WTC11 (cell line): ENCODE data around the gene SLC66A2. TPM values are rescaled to one million over a fixed set of nuclear protein-coding genes. Genes with fewer than 3 reads are reported as not detected.

Experiments used
- ATAC-seq: fragments of 200-7000 bp; cut with Tn5 transposase; 2 replicates; pipeline ENCODE4 v1.10.0; 2021; ENCODE audit warnings: mild to moderate bottlenecking, moderate library complexity
- CTCF ChIA-PET: fragments of 300-600 bp; sonication (Branson Sonifier 250); formaldehyde crosslinking; loops from one replicate; lab custom pipeline; 2021; ENCODE audit warnings: antibody characterized with exemption; lab: Charles Lee
- POLR2A ChIA-PET: fragments of 350-600 bp; sonication (Branson Sonifier 250); formaldehyde crosslinking; loops from one replicate; lab custom pipeline; 2021; ENCODE audit warnings: antibody characterized with exemption; lab: Charles Lee
- DNase-seq: peaks from one replicate; pipeline ENCODE4 v3.0.0; 2021; ENCODE audit warnings: low spot score
- H3K27ac Mint-ChIP-seq: 2 replicates; pipeline ENCODE4 v1.8.0; 2021; ENCODE audit warnings: mixed read lengths
- H3K27me3 Mint-ChIP-seq: 2 replicates; pipeline ENCODE4 v1.8.0; 2021; ENCODE audit warnings: low read depth, mild to moderate bottlenecking, moderate library complexity, mixed read lengths
- H3K36me3 Mint-ChIP-seq: 2 replicates; pipeline ENCODE4 v1.8.0; 2021; ENCODE audit warnings: mixed read lengths
- H3K4me1 Mint-ChIP-seq: 2 replicates; pipeline ENCODE4 v1.8.0; 2022; ENCODE audit warnings: mixed read lengths
- H3K4me3 Mint-ChIP-seq: 2 replicates; pipeline ENCODE4 v1.8.0; 2021; ENCODE audit warnings: mild to moderate bottlenecking, moderate library complexity, mixed read lengths
- H3K9me3 Mint-ChIP-seq: 2 replicates; pipeline ENCODE4 v1.8.0; 2021; ENCODE audit warnings: mixed read lengths
- AFF4 ChIP-seq: sonication (generic); formaldehyde crosslinking; IDR thresholded peaks from 2 replicates; pipeline ENCODE4 v1.8.1; 2023; ENCODE audit warnings: mild to moderate bottlenecking, missing genetic modification reagents, borderline replicate concordance
- AR ChIP-seq: fragments of 250-450 bp; sonication (Bioruptor Pico); IDR thresholded peaks from 2 replicates; pipeline ENCODE4 v1.9.0; 2021; ENCODE audit warnings: mild to moderate bottlenecking
- ATF2 ChIP-seq: sonication (generic); formaldehyde crosslinking; IDR thresholded peaks from 2 replicates; pipeline ENCODE4 v1.8.1; 2022; ENCODE audit warnings: low read depth, missing genetic modification reagents, borderline replicate concordance
- CREB1 ChIP-seq: sonication (generic); formaldehyde crosslinking; IDR thresholded peaks from 2 replicates; pipeline ENCODE4 v1.8.0; 2023; ENCODE audit warnings: mild to moderate bottlenecking, missing genetic modification reagents
- E2F1 ChIP-seq: sonication (generic); formaldehyde crosslinking; IDR thresholded peaks from 2 replicates; pipeline ENCODE4 v1.8.0; 2022; ENCODE audit warnings: mild to moderate bottlenecking, missing genetic modification reagents
- ERG ChIP-seq: fragments of 250-450 bp; sonication (Bioruptor Pico); IDR thresholded peaks from 2 replicates; pipeline ENCODE4 v1.8.0; 2021; ENCODE audit warnings: mild to moderate bottlenecking
- GABPB1 ChIP-seq: sonication (generic); formaldehyde crosslinking; IDR thresholded peaks from 2 replicates; pipeline ENCODE4 v1.8.1; 2023; ENCODE audit warnings: mild to moderate bottlenecking, missing genetic modification reagents
- TCF7 ChIP-seq: sonication (generic); formaldehyde crosslinking; IDR thresholded peaks from 2 replicates; pipeline ENCODE4 v1.8.0; 2022; ENCODE audit warnings: mild to moderate bottlenecking, low read depth, missing genetic modification reagents, moderate library complexity
- TEAD4 ChIP-seq: sonication (generic); formaldehyde crosslinking; IDR thresholded peaks from 2 replicates; pipeline ENCODE4 v1.8.0; 2022; ENCODE audit warnings: mild to moderate bottlenecking, missing genetic modification reagents
- USF2 ChIP-seq: sonication (generic); formaldehyde crosslinking; IDR thresholded peaks from 2 replicates; pipeline ENCODE4 v1.8.1; 2023; ENCODE audit warnings: mild to moderate bottlenecking, missing genetic modification reagents, moderate library complexity
- ZNF281 ChIP-seq: sonication (generic); formaldehyde crosslinking; IDR thresholded peaks from 2 replicates; pipeline ENCODE4 v1.8.0; 2023; ENCODE audit warnings: mild to moderate bottlenecking, missing genetic modification reagents
- ZNF317 ChIP-seq: sonication (generic); formaldehyde crosslinking; IDR thresholded peaks from 2 replicates; pipeline ENCODE4 v1.8.1; 2023; ENCODE audit warnings: low read depth, mild to moderate bottlenecking, moderate library complexity, missing genetic modification reagents, borderline replicate concordance
- total RNA-seq: library from RNA; stranded (reverse); gene quantifications from 3 replicates; pipeline ENCODE4 v1.2.3, GENCODE V29; 2021

SLC66A2 gene
- total RNA-seq, 1 experiment from 2014 or later: 20.9 TPM

GRCh38 chr18:79947881-79948610 is 3.4 kb downstream of the SLC66A2 start:
- CTCF ChIA-PET: no interaction called here
- no peak for DNase-seq
- H3K36me3 Mint-ChIP-seq: no peaks in the 10 kb centered on the region
- H3K27ac Mint-ChIP-seq: no peak overlapping the region
- no peak for ATAC-seq
- TF ChIP-seq GABPB1 (peak; percentile 21; the same call in 1 of the 2 replicates), AR (CRISPR knock-in tag) (no peak)
- no peaks in the 10 kb centered on the region for H3K9me3 Mint-ChIP-seq
- H3K4me1 Mint-ChIP-seq: peaks cover 14% of the 10 kb centered on the region
- no peak overlapping the region for H3K4me3 Mint-ChIP-seq
- POLR2A ChIA-PET: no interaction called here
- peaks cover 29% of the 10 kb centered on the region for H3K27me3 Mint-ChIP-seq

- no peak overlapping the region for H3K27ac Mint-ChIP-seq
- H3K36me3 Mint-ChIP-seq: 0 out of 2 replicates have a peak, but pooled peaks cover 2% of the 10 kb centered on the region
- TF ChIP-seq USF2 (CRISPR knock-in tag) (no peak), TEAD4 (CRISPR knock-in tag) (no peak), ZNF281 (CRISPR knock-in tag) (no peak), CREB1 (CRISPR knock-in tag) (no peak), AFF4 (CRISPR knock-in tag) (no peak), ERG (CRISPR knock-in tag) (no peak), E2F1 (CRISPR knock-in tag) (no peak), ATF2 (CRISPR knock-in tag) (no peak), TCF7 (CRISPR knock-in tag) (no peak), ZNF317 (CRISPR knock-in tag) (no peak)
- no peak for DNase-seq
- POLR2A ChIA-PET: no interaction called here
- H3K9me3 Mint-ChIP-seq: no peaks in the 10 kb centered on the region
- H3K4me1 Mint-ChIP-seq: peaks cover 13% of the 10 kb centered on the region
- no peak overlapping the region for H3K4me3 Mint-ChIP-seq
- CTCF ChIA-PET: no interaction called here
- peaks cover 21% of the 10 kb centered on the region for H3K27me3 Mint-ChIP-seq
- ATAC-seq: no peak
Observed at GRCh38 chr18:79947054-79947755, 4.2 kb downstream of the SLC66A2 start.
